MM.1S (cell line): ENCODE results near the gene PUSL1.

Experiments
- CTCF ChIP-seq: fragments of 300-600 bp; sonication (generic); IDR thresholded peaks from 2 replicates; pipeline ENCODE4 v1.5.1; 2016; ENCODE audit warnings: antibody characterized with exemption, low read length, mixed read lengths
- EZH2 ChIP-seq: fragments of 300-600 bp; sonication (generic); optimal IDR thresholded peaks from 2 replicates; pipeline ENCODE3; 2017; ENCODE audit warnings: low read depth, mild to moderate bottlenecking, antibody characterized with exemption, low read length, mixed read lengths

- no peak for TF ChIP-seq EZH2
- no peak for TF ChIP-seq CTCF
Measured at GRCh38 chr1:1259951-1260600, 48.3 kb upstream of the PUSL1 start.
